Effector memory CD4-positive, alpha-beta T cell (primary cell): ENCODE data around the gene KDM4C.

Experiments used
- DNase-seq, 3 donors: peaks; one replicate each; pipeline ENCODE4 v3.0.0-alpha.2; 2020
- H3K27ac ChIP-seq: 2 replicates; pipeline ENCODE4 v1.7.0; 2013; ENCODE audit warnings: mild to moderate bottlenecking, low read length, moderate library complexity; ENCODE audit not compliant: insufficient read depth, poor library complexity, severe bottlenecking
- H3K27me3 ChIP-seq: replicated peaks from 2 replicates; pipeline ENCODE4 v1.7.0; 2013; ENCODE audit warnings: mild to moderate bottlenecking, low read length; ENCODE audit not compliant: insufficient read depth, control insufficient read depth, poor library complexity, severe bottlenecking
- H3K36me3 ChIP-seq: 2 replicates; pipeline ENCODE4 v1.7.0; 2013; ENCODE audit warnings: mild to moderate bottlenecking, low read length, moderate library complexity; ENCODE audit not compliant: control insufficient read depth, insufficient read depth
- H3K4me1 ChIP-seq: 2 replicates; pipeline ENCODE4 v1.7.0; 2013; ENCODE audit warnings: low read length, mild to moderate bottlenecking; ENCODE audit not compliant: control insufficient read depth, insufficient read depth, poor library complexity, severe bottlenecking
- H3K4me3 ChIP-seq: 2 replicates; pipeline ENCODE4 v1.7.0; 2013; ENCODE audit warnings: low read length, low read depth, mild to moderate bottlenecking; ENCODE audit not compliant: insufficient read depth, poor library complexity, severe bottlenecking
- H3K9me3 ChIP-seq: 2 replicates; pipeline ENCODE4 v1.7.0; 2013; ENCODE audit warnings: mild to moderate bottlenecking, low read length, moderate library complexity; ENCODE audit not compliant: control insufficient read depth

The KDM4C gene

DNA sequence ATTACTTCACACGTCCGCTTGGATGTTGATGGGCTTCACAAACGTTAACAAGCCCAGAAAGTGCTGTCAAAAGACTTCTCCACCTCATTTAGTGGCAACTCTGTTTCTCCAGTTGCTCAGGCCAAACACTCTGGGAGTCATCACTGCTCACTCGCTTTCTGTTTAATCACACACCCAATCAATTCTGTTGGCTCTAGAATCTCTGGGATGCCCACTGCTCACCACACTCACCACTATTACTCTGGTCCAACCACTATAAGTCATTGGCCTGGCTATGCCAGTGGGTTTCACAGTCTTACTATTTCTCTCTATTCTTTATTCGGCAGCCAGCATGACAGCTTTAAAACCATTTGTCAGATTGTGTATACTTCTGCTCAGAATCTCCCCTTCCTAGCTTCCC is 163.5 kb downstream of the KDM4C start:
- Histone ChIP-seq H3K4me3 (no peak overlapping the region), H3K27me3 (no peaks in the 10 kb centered on the region), H3K9me3 (no peaks in the 10 kb centered on the region), H3K4me1 (peaks cover 5% of the 10 kb centered on the region), H3K27ac (no peak overlapping the region), H3K36me3 (no peaks in the 10 kb centered on the region)
- no peak for DNase-seq

DNA sequence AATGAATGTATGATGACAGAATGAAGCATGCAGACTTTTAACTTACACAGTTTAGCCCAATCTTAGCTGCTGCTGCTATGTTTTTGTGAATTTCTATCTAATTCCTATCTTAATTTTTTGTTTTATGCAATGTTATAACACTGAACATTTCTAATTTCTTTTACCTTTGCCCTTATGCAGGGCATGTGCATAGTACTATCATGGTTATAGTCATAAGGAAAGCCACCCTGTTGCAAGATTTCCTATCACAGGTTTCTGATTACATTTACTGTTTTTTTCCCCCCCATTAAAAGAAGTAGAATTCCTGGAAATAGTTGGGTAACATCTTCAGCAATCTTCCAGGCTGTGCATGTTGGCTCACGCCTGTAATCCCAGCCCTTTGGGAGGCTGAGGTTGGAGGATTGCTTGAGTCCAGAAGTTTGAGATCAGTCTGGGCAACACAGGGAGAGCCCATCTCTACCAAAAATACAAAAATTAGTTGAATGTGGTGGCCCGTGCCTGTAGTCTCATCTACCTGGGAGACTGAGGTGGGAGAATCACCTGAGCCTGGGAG is 164.4 kb downstream of the KDM4C start:
- Histone ChIP-seq H3K36me3 (no peaks in the 10 kb centered on the region), H3K27ac (no peak overlapping the region), H3K9me3 (no peaks in the 10 kb centered on the region), H3K27me3 (no peaks in the 10 kb centered on the region), H3K4me3 (no peak overlapping the region), H3K4me1 (peaks cover 5% of the 10 kb centered on the region)
- no peak for DNase-seq

DNA sequence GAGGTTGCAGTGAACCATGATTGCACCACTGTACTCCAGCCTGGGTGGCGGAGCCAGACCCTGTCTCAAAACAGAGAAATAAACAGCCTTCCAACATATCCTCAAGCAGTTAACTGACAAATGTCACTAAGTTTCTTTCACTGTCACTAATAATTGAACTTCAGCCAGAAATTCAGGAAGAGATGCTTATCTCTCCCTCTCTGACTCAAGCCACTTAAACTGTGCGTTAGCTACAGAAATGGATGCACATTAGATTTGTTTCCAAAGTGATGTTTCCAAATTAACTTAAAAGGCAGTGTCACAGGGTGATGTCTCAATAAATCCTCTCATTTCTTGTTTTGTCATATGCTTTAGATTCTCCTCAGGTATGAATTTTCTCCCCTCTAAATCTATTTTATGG is 164.9 kb downstream of the KDM4C start:
- Histone ChIP-seq H3K36me3 (no peaks in the 10 kb centered on the region), H3K27me3 (no peaks in the 10 kb centered on the region), H3K27ac (no peak overlapping the region), H3K9me3 (no peaks in the 10 kb centered on the region), H3K4me3 (no peak overlapping the region), H3K4me1 (peaks cover 5% of the 10 kb centered on the region)
- no peak for DNase-seq

- Histone ChIP-seq H3K27ac (no peak overlapping the region), H3K27me3 (no peaks in the 10 kb centered on the region), H3K9me3 (no peaks in the 10 kb centered on the region), H3K4me3 (no peak overlapping the region), H3K36me3 (no peaks in the 10 kb centered on the region), H3K4me1 (peaks cover 5% of the 10 kb centered on the region)
- no peak for DNase-seq
Observed at GRCh38 chr9:6923086-6923485, 165.3 kb downstream of the KDM4C start.

- no peak overlapping the region for H3K27ac ChIP-seq
- H3K9me3 ChIP-seq: no peaks in the 10 kb centered on the region
- no peaks in the 10 kb centered on the region for H3K27me3 ChIP-seq
- H3K4me3 ChIP-seq: no peak overlapping the region
- H3K4me1 ChIP-seq: peaks cover 5% of the 10 kb centered on the region
- H3K36me3 ChIP-seq: no peaks in the 10 kb centered on the region
- DNase-seq: no peak
Observed at GRCh38 chr9:6924149-6924548, 166.4 kb downstream of the KDM4C start.

GRCh38 chr9:6924988-6925563 is 167.3 kb downstream of the KDM4C start:
- H3K9me3 ChIP-seq: no peaks in the 10 kb centered on the region
- H3K4me3 ChIP-seq: no peak overlapping the region
- no peak for DNase-seq
- H3K36me3 ChIP-seq: no peaks in the 10 kb centered on the region
- no peak overlapping the region for H3K27ac ChIP-seq
- peaks cover 5% of the 10 kb centered on the region for H3K4me1 ChIP-seq
- H3K27me3 ChIP-seq: no peaks in the 10 kb centered on the region

DNA sequence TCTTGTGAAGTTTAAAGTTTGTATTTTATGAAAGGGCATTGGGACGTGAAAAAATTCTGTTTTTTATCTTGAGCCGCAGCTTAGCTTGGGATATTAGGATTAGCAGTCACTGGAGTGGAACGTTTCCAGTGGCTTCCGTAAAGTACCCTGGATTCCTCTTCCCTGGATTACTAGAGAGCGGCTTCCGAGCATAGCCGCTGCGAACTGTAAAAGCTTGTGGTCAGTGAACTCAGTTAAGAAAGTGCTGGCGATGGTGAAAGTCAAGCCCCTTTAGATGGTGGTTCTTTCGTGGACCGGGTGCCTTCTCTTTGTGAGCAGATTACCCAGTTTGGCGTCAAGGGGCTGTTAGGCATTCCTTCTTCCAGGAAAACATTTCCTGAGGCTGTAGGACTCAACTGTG is 168.1 kb downstream of the KDM4C start:
- H3K9me3 ChIP-seq: no peaks in the 10 kb centered on the region
- no peak overlapping the region for H3K4me3 ChIP-seq
- peaks cover 5% of the 10 kb centered on the region for H3K4me1 ChIP-seq
- DNase-seq: no peak
- no peaks in the 10 kb centered on the region for H3K27me3 ChIP-seq
- H3K36me3 ChIP-seq: no peaks in the 10 kb centered on the region
- H3K27ac ChIP-seq: no peak overlapping the region

DNA sequence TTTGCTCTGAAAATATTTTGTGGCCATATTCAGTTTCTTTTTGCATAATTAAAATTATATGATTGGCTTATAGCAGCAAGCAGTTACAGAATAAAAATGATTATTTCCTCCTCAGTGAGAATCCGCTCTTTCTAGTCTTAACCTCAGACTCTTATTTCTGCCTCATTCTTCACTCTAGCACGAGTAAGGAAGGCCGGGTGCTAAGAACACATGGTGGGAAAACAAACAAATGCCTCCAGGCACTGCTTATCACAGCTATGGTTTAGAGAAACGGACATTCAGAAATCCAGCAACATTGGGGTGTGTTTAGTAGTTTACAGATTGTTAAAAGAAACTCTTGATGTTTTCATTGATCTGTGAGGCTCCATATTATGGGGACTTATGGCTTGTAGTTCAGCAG is 168.7 kb downstream of the KDM4C start:
- DNase-seq: no peak
- no peaks in the 10 kb centered on the region for H3K9me3 ChIP-seq
- no peak overlapping the region for H3K4me3 ChIP-seq
- H3K27me3 ChIP-seq: no peaks in the 10 kb centered on the region
- H3K27ac ChIP-seq: no peak overlapping the region
- H3K4me1 ChIP-seq: peaks cover under 1% of the 10 kb centered on the region
- no peaks in the 10 kb centered on the region for H3K36me3 ChIP-seq

DNA sequence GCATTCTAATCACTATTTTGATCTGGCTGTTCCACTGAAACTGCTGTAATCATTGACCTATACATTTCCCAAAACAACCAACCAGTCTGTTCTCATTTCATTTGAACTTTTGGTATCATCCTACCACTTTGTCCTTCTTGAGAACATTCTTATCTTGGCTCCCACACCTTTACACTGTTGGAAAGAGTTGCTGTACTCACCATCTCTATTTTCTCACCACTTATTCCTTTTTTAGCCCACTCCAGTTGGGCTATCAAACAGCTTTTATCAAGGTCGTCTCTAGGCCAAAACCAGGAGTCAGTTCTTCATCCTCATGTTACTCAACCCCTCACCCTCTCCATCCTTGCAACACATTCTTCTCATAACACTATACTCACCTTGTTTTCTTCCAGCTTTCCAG is 170.1 kb downstream of the KDM4C start:
- Histone ChIP-seq H3K36me3 (no peaks in the 10 kb centered on the region), H3K27ac (no peak overlapping the region), H3K9me3 (no peaks in the 10 kb centered on the region), H3K4me1 (no peaks in the 10 kb centered on the region), H3K27me3 (no peaks in the 10 kb centered on the region), H3K4me3 (no peak overlapping the region)
- DNase-seq: no peak

- no peaks in the 10 kb centered on the region for H3K4me1 ChIP-seq
- no peak for DNase-seq
- H3K9me3 ChIP-seq: no peaks in the 10 kb centered on the region
- no peaks in the 10 kb centered on the region for H3K36me3 ChIP-seq
- no peaks in the 10 kb centered on the region for H3K27me3 ChIP-seq
- H3K4me3 ChIP-seq: no peak overlapping the region
- no peak overlapping the region for H3K27ac ChIP-seq
Observed at GRCh38 chr9:6928863-6929262, 171.1 kb downstream of the KDM4C start.
